Keratinocyte (primary cell): Measurements from ENCODE around the gene CSK. TPM values are rescaled to one million over a fixed set of nuclear protein-coding genes. Genes with fewer than 3 reads are reported as not detected.

Experiments used
- DNase-seq: peaks from one replicate; pipeline ENCODE4 v3.0.0-alpha.2; 2011; ENCODE audit warnings: low read depth, missing footprints, low spot score
- FAIRE-seq: peaks from 2 replicates; lab custom pipeline; 2011; peaks lifted over from hg19 to GRCh38; lab: Jason Lieb, UNC
- H2AFZ ChIP-seq: 2 replicates; pipeline ENCODE4 v1.6.0; 2012; ENCODE audit warnings: low read length, control low read depth, inconsistent platforms; ENCODE audit not compliant: control insufficient read depth
- H3K27ac ChIP-seq: 2 replicates; pipeline ENCODE4 v1.5.1; 2011; ENCODE audit warnings: low read length; ENCODE audit not compliant: control insufficient read depth, insufficient read depth
- H3K27me3 ChIP-seq: 3 replicates; pipeline ENCODE4 v1.6.0; 2011; ENCODE audit warnings: low read length; ENCODE audit not compliant: control insufficient read depth, insufficient read depth; ENCODE audit errors: extremely low read depth
- H3K36me3 ChIP-seq, 2 experiments: 2 replicates in 1 of 2; 3 replicates in 1 of 2; pipeline ENCODE4 v1.5.1; 2011; ENCODE audit warnings: low read length in 2 of 2, mild to moderate bottlenecking in 1 of 2; ENCODE audit not compliant: control insufficient read depth in 2 of 2, insufficient read depth in 2 of 2; ENCODE audit errors: extremely low read depth in 1 of 2
- H3K4me1 ChIP-seq: 3 replicates; pipeline ENCODE4 v1.5.1; 2011; ENCODE audit warnings: low read length; ENCODE audit not compliant: control insufficient read depth, insufficient read depth; ENCODE audit errors: extremely low read depth
- H3K4me2 ChIP-seq: 3 replicates; pipeline ENCODE4 v1.6.0; 2011; ENCODE audit warnings: low read depth, low read length; ENCODE audit not compliant: control insufficient read depth, insufficient read depth; ENCODE audit errors: extremely low read depth
- H3K4me3 ChIP-seq, 3 experiments: fragments of 200-600 bp in 1 of 3; sonication (generic) in 1 of 3; 2 replicates in 2 of 3; 3 replicates in 1 of 3; pipeline ENCODE4 v1.5.1; 2011 to 2016; ENCODE audit warnings: low read length in 3 of 3, mild to moderate bottlenecking in 3 of 3, control low read depth in 2 of 3, inconsistent platforms in 1 of 3, low read depth in 1 of 3, mixed read lengths in 1 of 3, mixed run types in 1 of 3, moderate library complexity in 1 of 3; ENCODE audit not compliant: control insufficient read depth in 2 of 3, insufficient read depth in 2 of 3; ENCODE audit errors: extremely low read depth in 1 of 3
- H3K79me2 ChIP-seq: 2 replicates; pipeline ENCODE4 v1.6.0; 2012; ENCODE audit warnings: low read length; ENCODE audit not compliant: control insufficient read depth, insufficient read depth
- H3K9ac ChIP-seq: 3 replicates; pipeline ENCODE4 v1.6.0; 2011; ENCODE audit warnings: low read length; ENCODE audit not compliant: control insufficient read depth, insufficient read depth; ENCODE audit errors: extremely low read depth
- H3K9me1 ChIP-seq: 3 replicates; pipeline ENCODE4 v1.6.0; 2011; ENCODE audit warnings: low read length; ENCODE audit not compliant: control insufficient read depth, insufficient read depth; ENCODE audit errors: extremely low read depth
- H3K9me3 ChIP-seq: 2 replicates; pipeline ENCODE4 v1.5.1; 2012; ENCODE audit warnings: low read depth, low read length; ENCODE audit not compliant: control insufficient read depth
- H4K20me1 ChIP-seq: 3 replicates; pipeline ENCODE4 v1.6.0; 2011; ENCODE audit warnings: low read length; ENCODE audit not compliant: control insufficient read depth, insufficient read depth; ENCODE audit errors: extremely low read depth
- CTCF ChIP-seq, 3 experiments: IDR thresholded peaks in 1 of 3; conservative IDR thresholded peaks in 1 of 3; optimal IDR thresholded peaks in 1 of 3; 2 replicates in 2 of 3; 3 replicates in 1 of 3; pipeline versions ENCODE3 to v1.5.1; 2011; ENCODE audit warnings: low read length in 3 of 3, mild to moderate bottlenecking in 3 of 3, moderate library complexity in 2 of 3, control low read depth in 1 of 3, inconsistent platforms in 1 of 3; ENCODE audit not compliant: insufficient read depth in 2 of 3; ENCODE audit errors: extremely low read depth in 1 of 3
- EZH2 ChIP-seq: IDR thresholded peaks from one replicate; pipeline ENCODE4 v1.6.1; 2012; ENCODE audit warnings: inconsistent platforms, mild to moderate bottlenecking, low read length, moderate library complexity
- dilution Hi-C: fragments of 300-500 bp; cut with MboI; formaldehyde crosslinking; loops from one replicate; pipeline ENCODE4 v1.7.0; 2020; ENCODE audit warnings: low sequenced_read_pairs; ENCODE audit not compliant: extremely low pct_ligation_motif_present
- polyA plus RNA-seq, 5 experiments: library from polyadenylated mRNA; depleted of rRNA in 3 of 5; stranded (reverse) in 3 of 5; stranded (forward) in 1 of 5; unstranded in 1 of 5; fragments of >200 nt; gene quantifications; 1 replicate in 1 of 5; 2 replicates in 3 of 5; 3 replicates in 1 of 5; pipeline versions ENCODE4 v1.2.1 to v1.2.3, GENCODE V29; 2011 to 2012; ENCODE audit warnings: missing spikeins in 2 of 5, low read depth in 1 of 5, low replicate concordance in 1 of 5

Gene CSK
- polyA plus RNA-seq, 1 donor (not counting 4 experiments of a cell fraction or from before 2014, with no cell fraction given) = 17.2 TPM

- Histone ChIP-seq H2AFZ (no peak overlapping the region), H3K79me2 (no peaks in the 10 kb centered on the region), H3K27ac (no peak overlapping the region), H3K36me3 (peaks cover 4 to 15% of the 10 kb centered on the region in 2 experiments), H3K9me1 (no peaks in the 10 kb centered on the region), H3K4me1 (peaks cover 14% of the 10 kb centered on the region), H4K20me1 (no peaks in the 10 kb centered on the region), H3K9me3 (no peaks in the 10 kb centered on the region), H3K27me3 (no peaks in the 10 kb centered on the region), H3K9ac (no peak overlapping the region), H3K4me3 (no peak overlapping the region), H3K4me2 (no peak overlapping the region)
- FAIRE-seq (no peak), DNase-seq (no peak)
- dilution Hi-C loops = no loop called here
- TF ChIP-seq EZH2 (no peak), CTCF (optimal IDR thresholded peaks at IDR 0.05 in 1 of 3, IDR thresholded peaks at IDR 0.05 in 1 of 3, conservative IDR thresholded peaks at IDR 0.05 in 1 of 3; ENCODE audit: extremely low read depth in 1 of 3, insufficient read depth in 2 of 3, low read length in 3 of 3) (peak in 1 of 3 experiments; percentile 8)
These were observed 57.9 kb downstream of the CSK start for GRCh38 chr15:74839526-74840395.

- dilution Hi-C loops = no loop called here
- no peak for FAIRE-seq
- H3K36me3 ChIP-seq = peaks cover 4 to 13% of the 10 kb centered on the region in 2 experiments
- H3K27ac ChIP-seq = no peak overlapping the region
- no peak overlapping the region for H2AFZ ChIP-seq
- H3K4me2 ChIP-seq = no peak overlapping the region
- peaks cover 14% of the 10 kb centered on the region for H3K4me1 ChIP-seq
- no peaks in the 10 kb centered on the region for H4K20me1 ChIP-seq
- H3K9ac ChIP-seq = no peak overlapping the region
- TF ChIP-seq CTCF (optimal IDR thresholded peaks at IDR 0.05 in 1 of 3, IDR thresholded peaks at IDR 0.05 in 1 of 3, conservative IDR thresholded peaks at IDR 0.05 in 1 of 3; ENCODE audit: extremely low read depth in 1 of 3, insufficient read depth in 2 of 3, low read length in 3 of 3) (no peak), EZH2 (no peak)
- H3K27me3 ChIP-seq = no peaks in the 10 kb centered on the region
- no peak for DNase-seq
- no peaks in the 10 kb centered on the region for H3K9me3 ChIP-seq
- no peaks in the 10 kb centered on the region for H3K9me1 ChIP-seq
- H3K79me2 ChIP-seq = no peaks in the 10 kb centered on the region
- no peak overlapping the region for H3K4me3 ChIP-seq
These were observed 59.2 kb downstream of the CSK start for GRCh38 chr15:74840851-74841775.
